K562 (cell line): ENCODE measurements around the gene SH2D7. TPM values are rescaled to one million over a fixed set of nuclear protein-coding genes. Genes with fewer than 3 reads are reported as not detected.

ENCODE experiments used
- CHD7 ChIP-seq: fragments of 200-600 bp; sonication (generic); IDR thresholded peaks from one replicate; pipeline ENCODE4 v1.6.1; 2012; ENCODE audit warnings: mild to moderate bottlenecking, low read depth, low read length, inconsistent platforms
- NFXL1 ChIP-seq: fragments of 450-650 bp; formaldehyde crosslinking; IDR thresholded peaks from 2 replicates; pipeline ENCODE4 v1.4.0; 2021; ENCODE audit warnings: mild to moderate bottlenecking
- NR4A1 ChIP-seq, 2 experiments: fragments of 250-450 bp in 1 of 2; fragments of 450-650 bp in 1 of 2; sonication (Bioruptor Pico) in 1 of 2; IDR thresholded peaks; 2 replicates each; pipeline versions ENCODE4 v1.4.0 to v1.6.1; 2016 to 2020; ENCODE audit warnings: mild to moderate bottlenecking in 2 of 2, missing compliant biosample characterization in 1 of 2, missing genetic modification characterization in 1 of 2, moderate library complexity in 1 of 2
- POLR2G ChIP-seq: fragments of 200-400 bp; formaldehyde crosslinking; IDR thresholded peaks from 2 replicates; pipeline ENCODE4 v1.6.1; 2017; ENCODE audit warnings: low read depth, mild to moderate bottlenecking, antibody characterized with exemption, low read length, moderate library complexity
- TGIF2 ChIP-seq: sonication (generic); formaldehyde crosslinking; IDR thresholded peaks from 2 replicates; pipeline ENCODE4 v1.8.1; 2022; ENCODE audit warnings: mild to moderate bottlenecking, missing genetic modification reagents, moderate library complexity
- ZBTB2 ChIP-seq: fragments of 450-650 bp; IDR thresholded peaks from 2 replicates; pipeline ENCODE4 v1.6.1; 2016; ENCODE audit warnings: antibody characterized with exemption
- ZBTB43 ChIP-seq: sonication (generic); formaldehyde crosslinking; IDR thresholded peaks from 2 replicates; pipeline ENCODE4 v1.8.0; 2023; ENCODE audit warnings: mild to moderate bottlenecking, missing genetic modification reagents
- ZHX1 ChIP-seq: fragments of 150-350 bp; conservative IDR thresholded peaks from 2 replicates; pipeline ENCODE4 v1.6.1; 2014; ENCODE audit warnings: low read length
- ZNF778 ChIP-seq: fragments of 450-650 bp; formaldehyde crosslinking; IDR thresholded peaks from 2 replicates; pipeline ENCODE4 v1.4.0; 2020; ENCODE audit warnings: mild to moderate bottlenecking, moderate library complexity
- polyA plus RNA-seq, 8 experiments: library from polyadenylated mRNA; depleted of rRNA in 4 of 8; stranded (reverse) in 5 of 8; unstranded in 3 of 8; fragments of >200 nt; fragmentation: Nextera tagmentation in 2 of 8; fragmentation: Illumina TruSeq in 1 of 8; extraction: Ambion mirVana in 2 of 8; extraction: Trizol in 1 of 8; gene quantifications; 2 replicates each; pipeline versions ENCODE4 v1.2.1 to v1.2.3, GENCODE V29; 2011 to 2014; ENCODE audit warnings: inconsistent platforms in 1 of 8, missing spikeins in 1 of 8
- total RNA-seq, 7 experiments: library from RNA; depleted of rRNA in 6 of 7; stranded (reverse); fragments of >200 nt in 6 of 7; fragmentation: Illumina TruSeq in 2 of 7; extraction: Trizol in 2 of 7; gene quantifications; 2 replicates each; pipeline versions ENCODE4 v1.2.1 to v1.2.3, GENCODE V29; 2011 to 2021; ENCODE audit warnings: low replicate concordance in 1 of 7

The SH2D7 gene
- total and polyA plus RNA-seq, 9 of the 15 experiments (the other 6 are each of a cell fraction or from before 2014, with no cell fraction given): not detected

- TF ChIP-seq CHD7: no peak
- TF ChIP-seq NR4A1 (CRISPR knock-in tag; IDR thresholded peaks at IDR 0.05): no peak
- no peak for TF ChIP-seq NR4A1 (tag; IDR thresholded peaks at IDR 0.05)
- TF ChIP-seq TGIF2 (CRISPR knock-in tag): 0 out of 2 replicates have a peak, but pooled peaks have one; percentile 39
- TF ChIP-seq ZBTB43 (CRISPR knock-in tag): no peak
- TF ChIP-seq ZBTB2: peak; percentile 41; the same call in 1 of the 2 replicates
- TF ChIP-seq ZHX1: 0 out of 2 replicates have a peak, but pooled peaks have one; percentile 10
- no peak for TF ChIP-seq NFXL1 (CRISPR knock-in tag)
- TF ChIP-seq ZNF778 (CRISPR knock-in tag): no peak
- TF ChIP-seq POLR2G: peak; percentile 89
These were observed 39.1 kb downstream of the SH2D7 start, which contains the start of gene CIB2 (continued) for GRCh38 chr15:78131295-78132061.
